ENCODE data around the gene PLA2R1.

PLA2R1 gene

GRCh38 chr2:159996792-159997546 lies 65.4 kb downstream of the PLA2R1 start:
- TF ChIP-seq, protein P1, sequence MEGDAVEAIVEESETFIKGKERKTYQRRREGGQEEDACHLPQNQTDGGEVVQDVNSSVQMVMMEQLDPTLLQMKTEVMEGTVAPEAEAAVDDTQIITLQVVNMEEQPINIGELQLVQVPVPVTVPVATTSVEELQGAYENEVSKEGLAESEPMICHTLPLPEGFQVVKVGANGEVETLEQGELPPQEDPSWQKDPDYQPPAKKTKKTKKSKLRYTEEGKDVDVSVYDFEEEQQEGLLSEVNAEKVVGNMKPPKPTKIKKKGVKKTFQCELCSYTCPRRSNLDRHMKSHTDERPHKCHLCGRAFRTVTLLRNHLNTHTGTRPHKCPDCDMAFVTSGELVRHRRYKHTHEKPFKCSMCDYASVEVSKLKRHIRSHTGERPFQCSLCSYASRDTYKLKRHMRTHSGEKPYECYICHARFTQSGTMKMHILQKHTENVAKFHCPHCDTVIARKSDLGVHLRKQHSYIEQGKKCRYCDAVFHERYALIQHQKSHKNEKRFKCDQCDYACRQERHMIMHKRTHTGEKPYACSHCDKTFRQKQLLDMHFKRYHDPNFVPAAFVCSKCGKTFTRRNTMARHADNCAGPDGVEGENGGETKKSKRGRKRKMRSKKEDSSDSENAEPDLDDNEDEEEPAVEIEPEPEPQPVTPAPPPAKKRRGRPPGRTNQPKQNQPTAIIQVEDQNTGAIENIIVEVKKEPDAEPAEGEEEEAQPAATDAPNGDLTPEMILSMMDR (conservative IDR thresholded peaks at IDR 0.05): no peak
- no peak overlapping the region for H3K27ac ChIP-seq

DNA sequence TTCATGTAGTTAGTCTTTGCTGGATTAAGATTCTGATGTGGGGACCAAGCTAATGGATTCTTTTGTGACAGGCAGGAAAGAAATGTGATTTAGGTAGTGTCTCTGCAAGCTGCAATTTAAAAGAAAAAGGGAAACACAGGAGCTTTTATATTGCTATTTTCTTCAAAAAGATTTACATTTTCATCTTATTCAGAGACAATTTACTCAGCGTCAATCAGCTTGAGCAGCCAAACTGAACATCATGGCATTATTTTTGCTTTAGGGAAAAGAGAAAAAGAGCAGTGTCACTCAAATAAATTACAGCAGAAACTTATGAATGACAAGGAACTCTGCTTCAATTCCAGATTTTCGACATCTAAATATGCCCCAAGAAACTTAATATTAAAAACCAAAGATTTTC lies 67.4 kb downstream of the PLA2R1 start:
- H3K27ac ChIP-seq: no peak overlapping the region
- TF ChIP-seq, protein P1 (conservative IDR thresholded peaks at IDR 0.05): no peak

GRCh38 chr2:159989249-159989648 lies 73.2 kb downstream of the PLA2R1 start:
- no peak overlapping the region for H3K27ac ChIP-seq
- TF ChIP-seq, protein P1 (conservative IDR thresholded peaks at IDR 0.05): no peak

DNA sequence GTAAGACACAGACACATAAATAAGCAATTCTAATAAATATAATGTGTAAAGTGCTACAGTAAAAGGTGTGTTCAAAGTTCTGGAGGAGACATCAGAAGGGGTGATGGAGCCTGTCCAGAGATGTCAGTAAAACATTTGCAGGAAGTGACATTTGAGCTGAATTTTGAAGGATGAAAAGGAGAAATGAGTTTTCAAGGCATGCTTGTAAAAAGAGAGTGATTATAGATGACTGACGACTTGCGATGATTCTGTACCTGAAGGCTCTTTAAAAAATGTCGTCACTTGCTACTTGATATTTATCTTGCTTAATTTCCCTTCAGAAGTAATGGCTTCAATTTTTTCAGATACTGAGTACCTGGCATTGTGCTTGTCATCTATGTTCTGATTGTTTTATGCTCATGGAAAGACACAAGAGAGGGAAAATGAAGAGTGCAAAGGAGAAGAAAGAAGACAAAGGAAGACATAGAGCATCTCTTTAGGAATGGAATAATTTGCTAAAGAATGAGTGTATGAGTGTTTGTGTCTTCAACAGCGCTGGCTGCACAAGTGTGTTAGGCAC lies 73.9 kb downstream of the PLA2R1 start:
- H3K27ac ChIP-seq: no peak overlapping the region

DNA sequence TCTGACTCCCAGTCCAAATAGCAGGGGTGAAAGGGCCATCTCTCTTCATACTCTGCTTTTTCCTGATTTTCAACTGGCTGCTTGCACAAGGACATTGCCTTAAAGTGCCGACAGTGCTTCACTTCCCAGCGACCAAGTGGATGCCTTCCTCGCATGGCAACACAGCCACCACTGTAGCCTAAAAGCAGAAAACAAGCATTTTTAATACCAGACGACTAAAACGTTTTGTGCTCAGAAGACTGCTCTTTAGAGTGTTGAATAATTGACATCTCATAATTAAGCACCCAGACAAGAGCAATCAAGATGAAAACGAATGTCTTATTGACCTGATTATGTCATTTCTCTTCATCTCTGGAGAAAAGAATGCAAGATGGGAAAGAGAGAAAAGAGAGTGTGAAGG lies 75.2 kb downstream of the PLA2R1 start:
- no peak overlapping the region for H3K27ac ChIP-seq
- TF ChIP-seq, protein P1 (conservative IDR thresholded peaks at IDR 0.05): no peak

More for the DNA sequence above, 73.9 kb downstream of the PLA2R1 start:
- TF ChIP-seq, protein P1 (conservative IDR thresholded peaks at IDR 0.05): no peak

DNA sequence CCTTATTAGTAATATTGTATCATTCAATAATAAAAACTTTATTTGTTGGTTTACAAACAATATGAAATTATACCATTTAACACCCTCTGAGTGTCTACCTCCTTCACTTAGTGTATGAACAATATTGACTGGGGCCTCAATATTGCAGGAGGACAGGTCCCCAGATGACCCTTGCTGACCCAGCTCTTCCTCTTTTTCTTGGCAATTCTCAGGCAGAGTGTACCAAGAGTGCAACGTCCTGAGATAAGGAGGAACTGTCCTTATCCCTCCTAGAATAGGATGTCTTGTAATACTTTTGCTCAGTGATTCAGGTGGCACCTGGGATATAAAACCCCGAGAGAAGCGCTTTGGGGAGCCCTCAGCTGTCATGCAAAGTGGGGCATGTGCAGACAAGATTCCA lies 76.8 kb downstream of the PLA2R1 start:
- TF ChIP-seq, protein P1 (conservative IDR thresholded peaks at IDR 0.05): no peak
- no peak overlapping the region for H3K27ac ChIP-seq

DNA sequence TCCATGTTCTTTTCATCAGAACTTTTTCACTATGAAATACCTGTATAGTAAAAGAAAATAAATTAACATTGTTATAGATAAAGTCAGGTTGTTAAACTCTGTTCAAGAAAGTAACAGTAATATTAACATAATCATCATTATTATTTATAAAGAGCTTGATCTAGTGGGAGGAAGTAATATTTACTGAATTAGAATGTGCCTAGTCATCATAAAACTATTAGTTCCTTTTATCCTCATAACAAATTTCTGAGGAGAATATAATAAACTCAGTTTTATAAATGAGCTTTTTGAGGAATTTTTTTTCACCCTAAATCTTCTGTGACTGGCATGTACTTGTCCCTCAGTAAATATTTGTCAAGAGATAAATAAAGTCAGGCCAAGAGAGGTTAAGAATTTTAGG lies 78.4 kb downstream of the PLA2R1 start:
- no peak overlapping the region for H3K27ac ChIP-seq
- TF ChIP-seq, protein P1 (conservative IDR thresholded peaks at IDR 0.05): no peak

Data from VCaP (cell line).